PC-3 (cell line): ENCODE results near the gene TMEM18. TPM values are rescaled to one million over a fixed set of nuclear protein-coding genes. Genes with fewer than 3 reads are reported as not detected.
A peak's percentile ranks its signal among the peaks of the same experiment; 100 is the strongest.

Source experiments
- ATAC-seq: fragments of 200-7000 bp; cut with Tn5 transposase; 2 replicates; pipeline ENCODE4 v1.9.1; 2020; ENCODE audit warnings: mild to moderate bottlenecking, moderate library complexity
- BruUV-seq: library from RNA; stranded (reverse); fragments of 400-500 nt; replicated peaks from 2 replicates; lab custom pipeline; 2021; lab: Mats Ljungman, UMichigan
- CTCF ChIA-PET: fragments of 300-600 bp; sonication (Branson Sonifier 250); formaldehyde crosslinking; loops from one replicate; lab custom pipeline; 2022; ENCODE audit warnings: antibody characterized with exemption; lab: Charles Lee
- POLR2A ChIA-PET: fragments of 300-600 bp; sonication (Branson Sonifier 250); formaldehyde crosslinking; loops from one replicate; lab custom pipeline; 2022; ENCODE audit warnings: antibody characterized with exemption; ENCODE audit not compliant: unreplicated experiment; lab: Charles Lee
- DNase-seq: peaks from one replicate; pipeline ENCODE4 v3.0.0-alpha.2; 2015
- H2AFZ ChIP-seq: fragments of 300-600 bp; sonication (generic); 2 replicates; pipeline ENCODE4 v1.6.0; 2016; ENCODE audit warnings: antibody characterized with exemption, low read length
- H3F3A ChIP-seq: fragments of 300-600 bp; sonication (generic); one replicate; pipeline ENCODE4 v1.6.0; 2017; ENCODE audit warnings: antibody characterized with exemption, low read length, control low read depth, mild to moderate bottlenecking; ENCODE audit not compliant: unreplicated experiment
- H3K27ac ChIP-seq: fragments of 300-600 bp; sonication (generic); 2 replicates; pipeline ENCODE4 v1.5.1; 2016; ENCODE audit warnings: mild to moderate bottlenecking, low read length
- H3K27me3 ChIP-seq: fragments of 300-600 bp; sonication (generic); 2 replicates; pipeline ENCODE4 v1.6.1; 2016; ENCODE audit warnings: low read length, mixed read lengths
- H3K36me3 ChIP-seq: fragments of 300-600 bp; sonication (generic); 2 replicates; pipeline ENCODE4 v1.6.1; 2016; ENCODE audit warnings: low read depth, mixed run types, low read length, mixed read lengths
- H3K4me1 ChIP-seq: fragments of 300-600 bp; sonication (generic); 2 replicates; pipeline ENCODE4 v1.5.1; 2016; ENCODE audit warnings: low read length; ENCODE audit not compliant: insufficient read depth
- H3K4me2 ChIP-seq: fragments of 300-600 bp; sonication (generic); 2 replicates; pipeline ENCODE4 v1.6.0; 2016; ENCODE audit warnings: low read length
- H3K4me3 ChIP-seq: fragments of 300-600 bp; sonication (generic); 2 replicates; pipeline ENCODE4 v1.5.1; 2016; ENCODE audit warnings: mild to moderate bottlenecking, low read length, mixed read lengths
- H3K79me2 ChIP-seq: fragments of 300-600 bp; sonication (generic); 2 replicates; pipeline ENCODE4 v1.6.1; 2017; ENCODE audit warnings: low read length, mixed read lengths
- H3K9ac ChIP-seq: fragments of 300-600 bp; sonication (generic); 2 replicates; pipeline ENCODE4 v1.6.0; 2016; ENCODE audit warnings: mild to moderate bottlenecking, low read length
- H3K9me2 ChIP-seq: fragments of 300-600 bp; sonication (generic); replicated peaks from 2 replicates; pipeline ENCODE4 v1.6.1; 2016; ENCODE audit warnings: mixed run types, low read length, mixed read lengths
- H3K9me3 ChIP-seq: fragments of 300-600 bp; sonication (generic); 2 replicates; pipeline ENCODE4 v1.6.1; 2016; ENCODE audit warnings: low read length, mixed read lengths
- H4K20me1 ChIP-seq: fragments of 300-600 bp; sonication (generic); 2 replicates; pipeline ENCODE4 v1.6.1; 2016; ENCODE audit warnings: low read length, mixed read lengths
- EZH2 ChIP-seq: fragments of 300-600 bp; sonication (generic); IDR thresholded peaks from one replicate; pipeline ENCODE4 v1.6.1; 2017; ENCODE audit warnings: antibody characterized with exemption, mild to moderate bottlenecking, low read length; ENCODE audit not compliant: unreplicated experiment
- EZH2phosphoT487 ChIP-seq: fragments of 300-600 bp; sonication (generic); IDR thresholded peaks from 2 replicates; pipeline ENCODE4 v1.6.1; 2018; ENCODE audit warnings: mild to moderate bottlenecking, antibody characterized with exemption, low read length, borderline replicate concordance
- intact Hi-C: fragments of 100-400 bp; cut with micrococcal nuclease; formaldehyde crosslinking; loops from 2 replicates; pipeline ENCODE4 v1.9.0; 2023
- total RNA-seq: library from RNA; depleted of rRNA; stranded (reverse); fragments of >200 nt; gene quantifications from 2 replicates; pipeline ENCODE4 v1.2.3, GENCODE V29; 2014
- TF ChIP-seq, protein P1 (sequence below): fragments of 300-600 bp; sonication (generic); conservative IDR thresholded peaks from 2 replicates; pipeline ENCODE4 v1.5.1; 2017; ENCODE audit warnings: antibody characterized with exemption, low read depth, mild to moderate bottlenecking, low read length

Gene TMEM18
- total RNA-seq, 1 experiment from 2014 or later = 25.5 TPM

DNA sequence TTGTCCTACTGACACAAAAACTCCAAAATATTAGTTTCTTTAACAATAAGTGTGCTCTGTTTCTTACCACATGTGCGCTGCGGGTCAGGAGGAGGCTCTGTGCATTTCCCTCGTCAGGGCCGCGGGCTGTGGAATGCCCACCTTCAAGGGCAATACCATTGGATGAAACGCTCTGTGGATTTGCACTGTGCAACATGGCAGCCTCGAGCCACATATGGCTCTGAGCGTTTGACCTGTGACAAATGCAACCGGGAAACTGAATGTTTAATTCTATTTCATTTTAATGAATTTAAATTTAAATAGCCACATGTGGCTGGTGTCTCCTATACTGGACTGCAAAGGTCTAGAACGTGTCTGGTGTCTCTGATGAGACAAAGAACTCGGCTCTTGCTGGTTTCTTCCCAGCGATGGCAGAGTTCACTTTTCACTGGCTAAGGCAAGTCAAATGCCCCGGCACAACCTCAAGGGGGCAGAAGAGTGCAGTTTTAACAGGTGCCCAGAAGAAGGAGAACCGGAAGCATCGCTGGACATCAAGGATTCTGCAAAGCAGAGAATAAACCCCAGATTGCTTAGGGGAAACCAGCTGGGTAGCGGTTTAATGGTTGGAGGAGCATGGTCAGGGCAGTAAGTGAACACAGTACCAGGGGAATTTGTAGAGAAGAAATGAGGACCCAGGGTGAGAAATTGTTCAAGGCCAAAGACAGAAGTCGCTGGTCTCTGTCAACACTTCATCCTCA lies 37.0 kb upstream of the TMEM18 start:
- Histone ChIP-seq H3F3A (no peaks in the 10 kb centered on the region), H3K4me2 (no peak overlapping the region), H3K9ac (no peak overlapping the region), H3K9me2 (no peaks in the 10 kb centered on the region), H3K9me3 (no peaks in the 10 kb centered on the region), H3K27ac (no peak overlapping the region), H3K4me3 (no peak overlapping the region), H3K27me3 (peaks cover 43% of the 10 kb centered on the region), H4K20me1 (no peaks in the 10 kb centered on the region), H3K79me2 (no peaks in the 10 kb centered on the region), H3K4me1 (no peaks in the 10 kb centered on the region), H3K36me3 (no peaks in the 10 kb centered on the region), H2AFZ (no peak overlapping the region)
- no TSS peak for BruUV-seq
- ChIA-PET POLR2A (no interaction called here), CTCF (no interaction called here)
- intact Hi-C loops = loop anchor here (10.0 kb wide), 1 partner anchor 831 kb away; no protein-coding TSS in a partner anchor
- TF ChIP-seq, protein P1, sequence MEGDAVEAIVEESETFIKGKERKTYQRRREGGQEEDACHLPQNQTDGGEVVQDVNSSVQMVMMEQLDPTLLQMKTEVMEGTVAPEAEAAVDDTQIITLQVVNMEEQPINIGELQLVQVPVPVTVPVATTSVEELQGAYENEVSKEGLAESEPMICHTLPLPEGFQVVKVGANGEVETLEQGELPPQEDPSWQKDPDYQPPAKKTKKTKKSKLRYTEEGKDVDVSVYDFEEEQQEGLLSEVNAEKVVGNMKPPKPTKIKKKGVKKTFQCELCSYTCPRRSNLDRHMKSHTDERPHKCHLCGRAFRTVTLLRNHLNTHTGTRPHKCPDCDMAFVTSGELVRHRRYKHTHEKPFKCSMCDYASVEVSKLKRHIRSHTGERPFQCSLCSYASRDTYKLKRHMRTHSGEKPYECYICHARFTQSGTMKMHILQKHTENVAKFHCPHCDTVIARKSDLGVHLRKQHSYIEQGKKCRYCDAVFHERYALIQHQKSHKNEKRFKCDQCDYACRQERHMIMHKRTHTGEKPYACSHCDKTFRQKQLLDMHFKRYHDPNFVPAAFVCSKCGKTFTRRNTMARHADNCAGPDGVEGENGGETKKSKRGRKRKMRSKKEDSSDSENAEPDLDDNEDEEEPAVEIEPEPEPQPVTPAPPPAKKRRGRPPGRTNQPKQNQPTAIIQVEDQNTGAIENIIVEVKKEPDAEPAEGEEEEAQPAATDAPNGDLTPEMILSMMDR = peak; percentile 73
- TF ChIP-seq EZH2phosphoT487 = no peak
- DNase-seq (peak; percentile 68), ATAC-seq (peak; percentile 67)

DNA sequence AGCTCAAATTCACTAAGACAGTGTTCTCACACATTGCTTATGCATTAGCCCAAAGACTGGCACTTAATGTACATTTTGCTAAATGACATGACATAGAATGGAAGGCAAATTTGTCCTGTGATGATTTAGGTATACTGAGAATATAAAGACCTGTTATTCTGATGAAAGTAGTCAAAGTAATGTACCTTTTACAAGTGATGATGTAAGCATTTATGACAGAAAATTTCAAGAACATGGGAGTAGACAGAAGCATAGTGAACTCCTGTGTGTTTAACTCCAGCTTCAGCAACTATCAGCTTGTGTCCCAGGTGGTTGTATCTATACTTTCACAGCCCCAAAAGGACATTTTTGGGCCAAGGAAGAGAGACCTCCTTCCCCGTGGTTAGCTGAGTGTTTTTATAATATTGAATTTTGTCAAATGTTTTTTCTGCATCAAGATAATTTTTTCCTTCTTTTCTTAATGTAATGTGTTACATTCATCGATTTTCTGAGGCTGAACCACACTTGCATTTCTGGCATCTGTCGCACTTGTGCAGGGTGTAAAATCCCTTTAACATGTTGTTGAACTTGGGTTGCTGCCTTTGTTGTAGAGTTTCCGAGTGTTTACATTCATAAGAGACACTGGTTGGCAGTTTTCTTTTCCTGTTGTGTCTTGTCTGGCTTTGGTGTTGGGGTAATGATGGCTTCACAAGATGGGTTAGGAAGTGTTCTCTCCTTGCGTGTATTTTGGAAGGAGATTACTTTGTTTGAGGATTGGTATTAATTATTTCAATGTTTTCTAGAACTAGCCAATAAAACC lies 33.9 kb upstream of the TMEM18 start:
- POLR2A ChIA-PET = no interaction called here
- no peak overlapping the region for H3K4me3 ChIP-seq
- no peaks in the 10 kb centered on the region for H3K9me2 ChIP-seq
- H3K36me3 ChIP-seq = no peaks in the 10 kb centered on the region
- H2AFZ ChIP-seq = no peak overlapping the region
- H4K20me1 ChIP-seq = no peaks in the 10 kb centered on the region
- DNase-seq = no peak
- peaks cover 35% of the 10 kb centered on the region for H3K27me3 ChIP-seq
- H3K4me2 ChIP-seq = no peak overlapping the region
- no peaks in the 10 kb centered on the region for H3K9me3 ChIP-seq
- H3K4me1 ChIP-seq = no peaks in the 10 kb centered on the region
- no peak for TF ChIP-seq EZH2phosphoT487
- TF ChIP-seq EZH2 = no peak
- TF ChIP-seq, protein P1 = no peak
- no TSS peak for BruUV-seq
- H3K79me2 ChIP-seq = no peaks in the 10 kb centered on the region
- ATAC-seq = no peak
- no peak overlapping the region for H3K9ac ChIP-seq
- no peaks in the 10 kb centered on the region for H3F3A ChIP-seq
- intact Hi-C loops = loop anchor here (10.0 kb wide), 1 partner anchor 834 kb away; no protein-coding TSS in a partner anchor
- CTCF ChIA-PET = no interaction called here
- H3K27ac ChIP-seq = no peak overlapping the region
